ENCODE results near the gene NFIB. TPM values are rescaled to one million over a fixed set of nuclear protein-coding genes. Genes with fewer than 3 reads are reported as not detected.

NFIB gene
- total and polyA plus RNA-seq, 2 donors (not counting 3 experiments of a cell fraction or from before 2014, with no cell fraction given) = 26.4 to 174 TPM

GRCh38 chr9:14318361-14318760, 4.4 kb upstream of the NFIB start:
- H3K36me3 ChIP-seq (ENCODE audit: control insufficient read depth in 2 of 2, extremely low read depth in 1 of 2, insufficient read depth in 2 of 2, low read length in 2 of 2) = no peaks in the 10 kb centered on the region
- dilution Hi-C loops (cut with MboI; ENCODE audit: extremely low pct_ligation_motif_present, low sequenced_read_pairs) (no loop called here), intact Hi-C loops (cut with micrococcal nuclease) (loop anchor here (10.0 kb wide), 1 partner anchor 754 kb away; no protein-coding TSS in a partner anchor)
- no peak overlapping the region for H3K4me3 ChIP-seq (replicated peaks in 1 of 3; ENCODE audit: insufficient read depth in 1 of 3, low read depth in 1 of 3, low read length in 3 of 3)
- H3K4me1 ChIP-seq (ENCODE audit: control insufficient read depth, extremely low read depth, insufficient read depth, low read length) = peaks cover 65% of the 10 kb centered on the region
- no peaks in the 10 kb centered on the region for H3K9me1 ChIP-seq (replicated peaks; ENCODE audit: control insufficient read depth, extremely low read depth, insufficient read depth, low read length)
- H3K27ac ChIP-seq (ENCODE audit: insufficient read depth, low read depth, low read length) = peak overlapping the region; percentile 84
- no peaks in the 10 kb centered on the region for H3K9me3 ChIP-seq (replicated peaks; ENCODE audit: control insufficient read depth, insufficient read depth, low read length)
- BruUV-seq (replicated peaks) = no TSS peak
- H3K4me2 ChIP-seq (ENCODE audit: insufficient read depth, low read length) = peak overlapping the region; percentile 92
- no peaks in the 10 kb centered on the region for H3K27me3 ChIP-seq (ENCODE audit: control insufficient read depth in 2 of 2, insufficient read depth in 2 of 2, low read length in 2 of 2)
- FAIRE-seq = no peak
- no peak for DNase-seq (ENCODE audit: low read depth, low spot score)
- H4K20me1 ChIP-seq (replicated peaks; ENCODE audit: control insufficient read depth, extremely low read depth, insufficient read depth, low read length) = no peaks in the 10 kb centered on the region
- peaks cover 40% of the 10 kb centered on the region for H3K79me2 ChIP-seq (ENCODE audit: control insufficient read depth, insufficient read depth, low read length)
- POLR2A ChIA-PET = interaction anchor here (0.7 kb wide), 2 partner anchors 41 to 80 kb away, joined by 7 to 19 read pairs; no protein-coding TSS in a partner anchor
- CTCF ChIA-PET = interaction anchor here (0.6 to 4.2 kb wide), 9 partner anchors 29 to 890 kb away, joined by 3 to 25 read pairs (median 3); no protein-coding TSS in a partner anchor
- peak overlapping the region; percentile 92 for H3K9ac ChIP-seq (replicated peaks; ENCODE audit: extremely low read depth, insufficient read depth, low read length)
- TF ChIP-seq GATA2 (IDR thresholded peaks at IDR 0.05; ENCODE audit: insufficient read depth, insufficient read length, low read depth, low read length) (no peak), EZH2 (IDR thresholded peaks at IDR 0.05; ENCODE audit: borderline replicate concordance, low read depth, low read length, severe bottlenecking) (no peak), MYC (IDR thresholded peaks at IDR 0.05; ENCODE audit: low read depth, low read length) (no peak), FOS (IDR thresholded peaks at IDR 0.05; ENCODE audit: borderline replicate concordance, insufficient read depth, low read length) (no peak), MAX (IDR thresholded peaks at IDR 0.05; ENCODE audit: insufficient read depth, insufficient read length) (no peak), POLR2A (IDR thresholded peaks at IDR 0.05; ENCODE audit: low read depth, low read length) (no peak), POLR2AphosphoS5 (IDR thresholded peaks at IDR 0.05; ENCODE audit: insufficient read depth, low read depth, low read length) (no peak)
- H2AFZ ChIP-seq (ENCODE audit: low read depth, low read length) = peak overlapping the region; percentile 76

Data from endothelial cell of umbilical vein (primary cell).